Suprapubic skin (tissue), 3 donors: Measurements from ENCODE around the gene MAP6.

Experiments
- POLR2A ChIP-seq, 2 donors: fragments of 450-650 bp; IDR thresholded peaks; one replicate each; pipeline ENCODE4 v1.6.1; 2017; ENCODE audit warnings: antibody characterized with exemption in 2 of 2, mild to moderate bottlenecking in 2 of 2, moderate library complexity in 2 of 2
- TF ChIP-seq, protein P1 (sequence below), 2 donors: fragments of 200-600 bp in 1 of 2; fragments of 450-650 bp in 1 of 2; sonication (generic) in 1 of 2; IDR thresholded peaks; one replicate each; pipeline ENCODE4 v1.5.1; 2016 to 2019; ENCODE audit warnings: antibody characterized with exemption in 2 of 2, mild to moderate bottlenecking in 1 of 2, moderate library complexity in 1 of 2

DNA sequence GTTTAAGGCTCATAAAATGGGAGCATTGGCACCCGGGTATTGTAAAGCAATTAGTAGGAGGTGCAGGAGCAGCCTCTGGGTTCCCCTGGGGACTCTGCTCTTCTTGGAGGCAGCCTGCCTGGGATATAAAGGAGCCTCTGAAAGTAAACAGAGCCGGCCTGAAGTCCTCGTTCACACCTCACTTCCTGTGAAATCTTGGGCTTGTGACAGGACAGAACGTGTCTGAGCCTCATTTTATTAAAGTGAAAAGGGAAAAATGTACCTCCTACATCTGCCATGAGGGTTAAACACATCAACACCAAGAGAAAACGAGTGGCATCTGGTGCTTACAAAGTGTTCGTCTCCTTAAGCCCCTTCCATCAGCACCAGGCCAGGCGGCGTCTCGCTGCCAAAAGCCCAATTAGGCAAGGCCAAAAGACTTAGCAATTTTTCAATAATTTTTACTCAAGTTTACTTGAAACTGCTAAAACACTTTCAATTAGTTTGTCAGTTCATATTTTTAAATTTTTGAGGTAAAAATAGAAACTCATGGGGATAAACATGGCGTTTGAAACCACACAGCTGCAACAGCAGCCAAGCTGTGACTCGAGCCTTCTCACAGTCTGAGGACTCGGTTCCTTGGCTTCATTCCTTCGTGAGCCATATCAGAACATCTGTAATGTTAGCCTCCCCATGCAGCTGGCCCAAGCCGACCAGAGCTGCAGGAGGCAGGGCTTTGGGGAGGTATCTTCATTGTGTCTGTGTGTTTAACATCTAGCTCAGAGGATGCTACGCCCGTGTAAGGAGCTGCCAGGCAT, 33.6 kb downstream of the MAP6 start:
- TF ChIP-seq, protein P1, sequence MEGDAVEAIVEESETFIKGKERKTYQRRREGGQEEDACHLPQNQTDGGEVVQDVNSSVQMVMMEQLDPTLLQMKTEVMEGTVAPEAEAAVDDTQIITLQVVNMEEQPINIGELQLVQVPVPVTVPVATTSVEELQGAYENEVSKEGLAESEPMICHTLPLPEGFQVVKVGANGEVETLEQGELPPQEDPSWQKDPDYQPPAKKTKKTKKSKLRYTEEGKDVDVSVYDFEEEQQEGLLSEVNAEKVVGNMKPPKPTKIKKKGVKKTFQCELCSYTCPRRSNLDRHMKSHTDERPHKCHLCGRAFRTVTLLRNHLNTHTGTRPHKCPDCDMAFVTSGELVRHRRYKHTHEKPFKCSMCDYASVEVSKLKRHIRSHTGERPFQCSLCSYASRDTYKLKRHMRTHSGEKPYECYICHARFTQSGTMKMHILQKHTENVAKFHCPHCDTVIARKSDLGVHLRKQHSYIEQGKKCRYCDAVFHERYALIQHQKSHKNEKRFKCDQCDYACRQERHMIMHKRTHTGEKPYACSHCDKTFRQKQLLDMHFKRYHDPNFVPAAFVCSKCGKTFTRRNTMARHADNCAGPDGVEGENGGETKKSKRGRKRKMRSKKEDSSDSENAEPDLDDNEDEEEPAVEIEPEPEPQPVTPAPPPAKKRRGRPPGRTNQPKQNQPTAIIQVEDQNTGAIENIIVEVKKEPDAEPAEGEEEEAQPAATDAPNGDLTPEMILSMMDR (IDR thresholded peaks at IDR 0.05): no peak
- no peak for TF ChIP-seq POLR2A (IDR thresholded peaks at IDR 0.05)
